AG09309 (cell line): ENCODE measurements around the gene KLF6.

ENCODE experiments used
- DNase-seq: peaks from one replicate; pipeline ENCODE4 v3.0.0-alpha.2; 2010; ENCODE audit warnings: low read depth
- H3K4me3 ChIP-seq: 2 replicates; pipeline ENCODE4 v1.5.1; 2011; ENCODE audit warnings: mild to moderate bottlenecking, low read depth, low read length, moderate library complexity; ENCODE audit not compliant: control insufficient read depth
- CTCF ChIP-seq: IDR thresholded peaks from 2 replicates; pipeline ENCODE4 v1.5.1; 2011; ENCODE audit warnings: mild to moderate bottlenecking, low read depth, low read length, inconsistent platforms; ENCODE audit not compliant: insufficient read depth, control insufficient read depth; ENCODE audit errors: missing control alignments

Gene KLF6

GRCh38 chr10:3761904-3762303 lies 23.1 kb downstream of the KLF6 start:
- no peak overlapping the region for H3K4me3 ChIP-seq
- no peak for TF ChIP-seq CTCF
- no peak for DNase-seq

GRCh38 chr10:3761021-3761686 lies 23.9 kb downstream of the KLF6 start:
- no peak overlapping the region for H3K4me3 ChIP-seq
- no peak for TF ChIP-seq CTCF
- no peak for DNase-seq

GRCh38 chr10:3760083-3760482 lies 24.9 kb downstream of the KLF6 start:
- no peak for DNase-seq
- no peak overlapping the region for H3K4me3 ChIP-seq
- no peak for TF ChIP-seq CTCF

GRCh38 chr10:3759397-3759796 lies 25.6 kb downstream of the KLF6 start:
- DNase-seq = no peak
- no peak overlapping the region for H3K4me3 ChIP-seq
- no peak for TF ChIP-seq CTCF

GRCh38 chr10:3758491-3758970 lies 26.5 kb downstream of the KLF6 start:
- DNase-seq = no peak
- no peak for TF ChIP-seq CTCF
- H3K4me3 ChIP-seq = no peak overlapping the region

- no peak for DNase-seq
- H3K4me3 ChIP-seq = no peak overlapping the region
- TF ChIP-seq CTCF = no peak
These were observed 27.1 kb downstream of the KLF6 start for GRCh38 chr10:3757638-3758490.
